ENCODE measurements around the gene SHROOM3.
A peak's percentile ranks its signal among the peaks of the same experiment; 100 is the strongest.

Gene SHROOM3

DNA sequence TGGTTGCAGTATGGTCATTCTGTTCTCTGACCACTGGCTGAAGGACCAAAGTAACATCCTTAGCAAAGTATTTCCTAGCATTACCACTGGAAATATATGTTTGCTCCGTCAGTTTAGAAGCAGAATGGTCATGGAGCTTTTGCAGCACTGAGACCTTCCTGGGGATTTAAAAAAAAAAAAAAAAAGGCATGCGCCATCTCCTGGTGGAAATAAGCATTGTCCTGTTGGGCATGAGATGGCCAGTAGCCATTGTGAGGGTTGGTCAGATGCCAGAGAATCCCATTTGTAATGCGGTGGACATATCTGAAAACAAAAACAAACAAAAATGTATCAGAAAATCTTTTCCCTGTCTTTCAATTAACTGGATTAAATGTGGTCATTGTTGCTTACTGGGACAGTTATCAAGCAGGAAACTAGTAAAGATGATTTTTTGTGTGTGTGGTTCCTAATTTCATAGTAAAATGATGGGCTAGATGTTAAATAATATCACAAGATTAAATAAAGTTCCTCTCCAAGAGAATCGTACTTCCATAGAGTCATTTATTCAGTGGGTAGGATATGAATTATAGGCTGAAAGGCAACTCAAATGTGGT is 323.4 kb downstream of the SHROOM3 start:
- DNase-seq = no peak

GRCh38 chr4:76758996-76759395 is 324.0 kb downstream of the SHROOM3 start:
- peak; percentile 34 for DNase-seq

GRCh38 chr4:76760193-76760592 is 325.2 kb downstream of the SHROOM3 start:
- DNase-seq = no peak

- DNase-seq = no peak
Observed at GRCh38 chr4:76762137-76763130, 327.4 kb downstream of the SHROOM3 start.

- DNase-seq = no peak
Observed at GRCh38 chr4:76764251-76764650, 329.2 kb downstream of the SHROOM3 start.

DNA sequence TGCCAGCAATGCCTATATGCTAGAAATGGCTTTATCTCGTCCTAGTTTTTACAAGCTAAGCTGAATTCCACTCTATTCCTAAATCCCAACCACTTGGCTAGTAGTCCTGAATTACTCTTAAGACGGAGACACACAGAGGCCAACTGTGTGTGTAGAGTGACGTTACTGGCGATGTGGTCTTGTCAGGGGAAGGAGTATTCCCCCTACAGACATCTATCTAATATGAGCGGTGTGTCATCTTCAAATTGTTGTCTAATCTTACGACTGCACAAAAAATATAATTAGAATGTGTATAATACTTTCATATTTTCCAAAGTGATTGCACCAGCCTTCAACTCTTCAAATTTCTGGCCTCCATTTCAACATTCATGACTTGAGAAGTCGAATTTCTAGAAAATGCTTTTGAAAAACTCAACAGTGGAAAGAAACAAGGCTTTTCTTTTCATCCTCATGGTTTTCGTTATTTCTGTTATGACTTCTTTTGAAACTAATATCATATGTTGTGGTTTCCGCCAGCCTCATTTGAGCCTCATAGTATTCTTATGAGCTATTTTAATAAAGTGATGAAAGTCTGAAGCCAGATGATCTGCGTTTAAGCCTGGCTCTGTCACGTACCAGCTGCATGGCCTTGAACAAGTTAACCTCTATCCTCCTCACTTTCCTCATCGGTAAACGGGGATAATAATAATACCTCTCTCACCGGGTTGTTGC is 330.6 kb downstream of the SHROOM3 start:
- DNase-seq = peak; percentile 26

DNA sequence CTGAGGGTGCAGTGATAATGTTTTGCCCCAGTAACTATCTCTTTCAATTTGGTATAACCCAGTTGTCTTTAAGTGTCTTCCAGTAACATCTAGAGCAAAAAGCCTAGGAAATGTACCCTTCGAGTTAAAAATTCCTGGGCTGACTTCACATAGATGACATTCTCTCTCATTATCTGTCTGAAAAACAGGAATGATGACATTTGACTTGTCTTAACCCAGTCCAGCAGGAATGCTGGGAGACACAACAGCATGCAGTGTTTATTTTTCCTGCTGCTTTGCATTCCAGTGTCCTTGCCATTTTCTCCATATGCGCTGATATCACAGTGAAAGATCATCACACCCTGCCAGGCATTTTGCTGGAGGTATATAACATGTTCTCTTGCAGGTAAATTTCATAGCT is 333.0 kb downstream of the SHROOM3 start:
- DNase-seq = no peak

DNA sequence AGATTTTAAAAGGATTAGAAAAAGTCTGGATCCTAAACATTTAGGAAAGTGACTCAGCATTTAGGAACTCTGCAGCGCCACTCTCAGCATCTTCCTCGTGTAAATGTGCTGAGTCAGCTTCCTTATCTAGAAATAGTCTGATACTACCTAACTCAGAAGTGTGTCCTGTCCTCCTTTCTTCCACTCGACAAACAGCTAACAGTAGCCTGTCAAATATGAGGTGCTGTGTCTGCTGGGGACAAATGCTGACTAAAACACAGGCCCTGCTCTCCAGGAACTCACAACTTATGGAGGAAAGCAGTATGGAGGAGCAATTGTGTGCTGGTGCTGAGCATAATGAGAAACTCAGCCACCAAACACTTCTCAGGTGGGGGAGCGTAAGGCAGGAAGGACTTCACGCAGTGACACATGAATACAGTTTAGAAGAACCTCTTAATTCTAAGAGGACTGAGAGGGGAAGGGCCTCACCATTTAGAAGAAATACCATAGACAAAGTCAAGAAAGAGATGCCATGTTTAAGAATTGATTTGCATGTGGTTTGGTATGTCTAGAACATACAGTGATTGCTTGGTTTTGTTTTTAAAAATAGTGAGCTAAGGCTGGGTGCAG is 337.6 kb downstream of the SHROOM3 start:
- DNase-seq = no peak

DNA sequence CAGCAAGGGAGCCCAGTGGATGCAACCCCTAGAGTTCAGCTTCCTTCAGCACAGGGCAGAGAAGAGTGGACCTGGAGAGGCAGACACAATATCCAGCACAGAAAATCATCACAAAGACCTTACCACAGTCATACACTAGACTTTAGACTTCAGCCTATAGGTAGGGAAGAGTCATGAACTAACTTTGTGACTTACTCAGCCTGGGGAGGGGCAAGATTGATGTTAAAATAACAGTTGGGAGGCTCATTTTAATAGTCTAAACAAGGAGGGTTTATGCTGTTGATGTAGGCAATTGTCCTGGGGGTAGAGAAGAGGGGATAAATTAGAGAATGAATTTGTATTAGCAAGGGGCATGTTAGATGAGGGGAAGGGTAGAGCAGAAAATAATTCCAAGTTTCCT is 338.7 kb downstream of the SHROOM3 start:
- DNase-seq = no peak

GRCh38 chr4:76779740-76780459 is 344.9 kb downstream of the SHROOM3 start:
- DNase-seq = no peak

- DNase-seq = no peak
Observed at GRCh38 chr4:76780781-76781697, 346.0 kb downstream of the SHROOM3 start.

DNA sequence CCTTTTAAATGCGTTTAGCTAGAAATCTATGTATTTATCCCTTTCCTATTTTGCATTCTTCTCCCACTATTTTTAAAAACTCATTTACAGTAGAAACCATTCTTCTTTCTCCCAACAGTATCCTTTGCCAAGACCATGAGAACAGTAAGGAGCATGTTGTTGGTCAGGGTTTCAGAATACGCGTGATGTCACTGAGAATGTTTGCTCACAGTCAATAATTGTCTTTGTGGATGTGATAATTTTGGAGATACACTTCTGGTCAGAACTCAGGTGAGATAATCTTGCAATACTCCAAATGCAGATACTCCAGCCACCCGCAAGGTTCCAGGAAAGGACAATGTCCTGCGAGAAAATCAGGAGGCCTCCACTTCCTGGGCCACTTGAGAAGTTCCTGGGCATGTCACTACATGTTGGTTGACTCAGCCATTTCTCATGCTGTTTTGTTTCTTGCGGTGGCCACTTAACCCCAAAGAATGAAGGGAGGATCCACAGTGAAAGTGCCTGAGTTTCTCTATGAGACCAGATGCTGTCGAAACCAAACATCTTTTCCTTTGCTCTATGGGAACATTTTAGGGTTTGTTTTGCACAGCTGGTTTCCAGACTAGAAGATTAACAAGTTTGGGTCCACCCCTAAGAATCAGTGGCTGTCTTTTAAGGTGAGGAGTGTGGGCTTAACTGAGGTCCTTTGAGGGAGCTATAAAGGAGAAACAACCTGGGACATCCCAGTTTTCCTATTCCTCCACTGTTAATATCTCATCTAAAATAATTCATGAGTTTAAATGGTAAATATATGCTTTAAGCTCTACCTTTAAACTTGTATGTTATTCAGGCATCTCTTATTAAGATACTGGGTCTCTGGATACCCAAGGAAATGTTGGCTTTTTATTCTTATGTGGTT is 346.9 kb downstream of the SHROOM3 start:
- DNase-seq = no peak

- DNase-seq = no peak
Observed at GRCh38 chr4:76782837-76783236, 347.8 kb downstream of the SHROOM3 start.

DNA sequence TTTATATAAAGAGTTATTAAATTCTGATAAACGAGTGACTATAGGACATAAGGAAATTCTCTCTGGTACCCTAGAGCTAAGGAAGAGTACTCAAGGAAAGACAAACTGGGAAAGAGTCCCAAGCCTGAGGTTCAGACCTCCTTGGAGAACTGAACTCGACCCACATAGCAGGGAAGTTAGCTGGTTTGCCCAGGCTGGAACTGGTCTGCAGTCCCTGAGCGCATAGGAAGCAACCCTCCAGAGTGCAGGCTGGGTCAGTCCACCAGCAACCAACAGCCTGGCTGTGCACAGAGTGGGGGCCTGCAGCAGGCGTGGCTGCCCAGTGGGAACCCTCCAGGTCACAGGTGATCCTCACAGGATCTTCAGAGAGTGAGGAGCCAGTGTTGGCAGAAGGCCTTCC is 348.8 kb downstream of the SHROOM3 start:
- no peak for DNase-seq

- DNase-seq = no peak
Observed at GRCh38 chr4:76784237-76784636, 349.2 kb downstream of the SHROOM3 start.

DNA sequence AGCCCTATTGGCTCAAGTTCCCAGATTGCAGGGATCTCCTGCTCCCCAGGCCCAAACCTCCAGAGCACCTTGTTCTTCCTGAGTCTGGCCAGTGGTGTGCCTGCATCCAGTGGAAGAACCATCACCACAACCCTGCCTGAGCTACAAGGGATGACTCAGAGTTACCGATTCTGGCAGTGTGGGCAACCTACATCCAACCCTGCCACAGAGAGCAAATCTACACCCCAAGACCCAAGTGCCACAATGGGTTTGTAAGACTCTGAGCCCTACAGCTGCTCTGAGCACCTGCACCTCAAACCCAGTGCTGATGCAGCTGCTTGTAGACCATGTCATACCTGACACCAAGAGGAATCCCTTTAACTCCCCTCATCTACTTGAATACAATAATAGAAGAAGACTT is 352.9 kb downstream of the SHROOM3 start:
- no peak for DNase-seq

GRCh38 chr4:76790377-76790776 is 355.3 kb downstream of the SHROOM3 start:
- DNase-seq = no peak

- DNase-seq = no peak
Observed at GRCh38 chr4:76791479-76791878, 356.4 kb downstream of the SHROOM3 start.

GRCh38 chr4:76792418-76792817 is 357.4 kb downstream of the SHROOM3 start:
- no peak for DNase-seq

GRCh38 chr4:76795243-76795642 is 360.2 kb downstream of the SHROOM3 start:
- no peak for DNase-seq

Data from activated CD4-positive, alpha-beta T cell treated with anti-CD3 and anti-CD28 coated beads, Interleukin-2, amount 50 U/mL, for 16 hours (primary cell).